Measurements from ENCODE around the gene SOWAHB. TPM values are rescaled to one million over a fixed set of nuclear protein-coding genes. Genes with fewer than 3 reads are reported as not detected.

Gene SOWAHB
- total RNA-seq, 8 experiments from 2014 or later, result 0.17 to 1.3 (median 0.33) TPM; not detected in 2

DNA sequence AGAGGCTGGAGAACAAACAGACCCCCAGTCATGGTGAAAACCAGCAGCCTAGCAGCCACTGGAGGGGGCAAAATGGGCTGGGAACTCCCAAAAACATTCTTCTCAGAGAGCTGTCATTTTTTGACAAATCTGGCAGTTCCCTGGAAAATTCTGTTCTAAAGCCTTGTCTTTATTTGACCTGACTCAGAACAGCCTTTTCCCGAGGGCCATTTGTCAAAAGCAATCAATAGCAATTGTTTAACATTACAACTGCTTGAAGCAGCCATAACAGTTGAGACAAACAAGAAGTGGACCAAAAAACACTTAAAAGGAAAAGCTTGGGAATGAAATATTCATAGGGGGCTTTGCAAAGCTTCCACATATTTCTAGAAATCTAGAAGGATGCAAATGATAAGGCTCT lies 39.6 kb downstream of the SOWAHB start:
- Histone ChIP-seq H3K4me3 (no peak overlapping the region), H3K4me1 (replicated peaks in 1 of 2) (peaks cover 32 to 34% of the 10 kb centered on the region in 2 donors), H3K27ac (no peak overlapping the region)
- ATAC-seq (replicated peaks in 6 of 8), result peak in 1 of 8 experiments; percentile 33
- WGBS, 10 experiments, result 0 to 20% (median 0%) methylated on average over 1 of the region's 1 CpG; no CpG with 5 or more reads in 3 of the 10 experiments
- in situ Hi-C loops (cut with MboI; ENCODE audit: low pct_unique_long_range_greater_than_20kb in 2 of 9, low sequenced_read_pairs in 9 of 9, unreplicated experiment in 9 of 9), result no loop called here

DNA sequence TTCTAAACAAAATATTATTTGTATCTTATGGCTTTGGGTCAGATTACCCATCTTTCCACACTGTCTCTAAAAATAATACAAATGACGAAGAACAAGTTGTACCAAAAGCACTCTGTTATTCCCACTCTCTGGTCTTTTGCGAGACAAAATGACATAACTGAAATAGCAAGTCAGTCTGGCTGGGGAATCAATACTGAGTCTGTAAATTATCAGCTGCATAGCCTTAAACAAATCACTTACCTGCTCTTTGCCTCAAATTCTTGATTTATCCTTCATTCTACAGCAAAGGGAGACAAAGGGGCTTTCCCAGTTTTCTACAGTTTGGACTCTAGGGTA lies 40.9 kb downstream of the SOWAHB start:
- Histone ChIP-seq H3K27ac (no peak overlapping the region), H3K4me3 (no peak overlapping the region), H3K4me1 (replicated peaks in 1 of 2) (peaks cover 32 to 34% of the 10 kb centered on the region in 2 donors)
- ATAC-seq (replicated peaks in 6 of 8), result peak in 2 of 8 experiments; percentile 3 to 6
- in situ Hi-C loops (cut with MboI; ENCODE audit: low pct_unique_long_range_greater_than_20kb in 2 of 9, low sequenced_read_pairs in 9 of 9, unreplicated experiment in 9 of 9), result no loop called here
- WGBS, 10 experiments, result 49 to 95% (median 77%) methylated on average over 1 to 2 of the region's 2 CpGs

DNA sequence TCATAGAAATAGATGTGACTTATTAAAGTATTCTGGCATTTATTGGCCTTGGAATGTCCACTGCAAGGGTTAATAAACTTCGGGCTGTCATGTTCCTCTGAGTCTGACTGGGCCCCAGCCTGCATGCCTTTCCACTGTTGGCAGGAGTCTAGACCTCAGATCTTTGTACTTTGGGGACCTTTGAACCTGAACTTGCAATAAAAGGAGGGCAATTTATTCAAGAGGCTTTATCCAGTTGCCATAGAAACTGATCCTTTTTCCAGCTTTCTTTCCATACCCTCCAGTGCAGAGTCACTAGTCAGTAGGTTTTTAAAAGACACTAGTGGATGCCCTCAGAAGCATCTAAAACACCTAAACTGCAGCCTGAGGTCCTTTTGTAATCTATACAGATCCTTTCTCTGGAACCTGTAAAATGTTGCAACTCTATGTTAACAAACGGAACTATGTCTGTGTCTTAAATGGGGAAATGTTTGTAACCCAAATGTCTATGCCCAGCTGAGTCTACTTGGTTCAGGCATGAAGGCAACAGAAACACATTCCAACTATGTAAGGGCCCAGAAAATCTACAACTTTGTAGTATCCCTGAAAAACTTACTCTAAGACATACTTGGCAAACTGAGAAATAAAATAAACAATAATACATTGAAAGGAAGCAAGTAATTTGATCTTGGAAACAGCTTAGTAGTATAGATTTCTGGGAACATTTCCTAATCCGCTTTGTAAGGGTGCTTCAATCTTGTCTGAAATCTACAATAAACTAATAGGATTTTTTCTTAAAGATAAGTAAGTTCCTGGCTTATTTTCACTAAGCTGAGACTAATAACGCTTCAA lies 41.5 kb downstream of the SOWAHB start:
- WGBS, 10 experiments, result 43 to 89% (median 67%) methylated on average over 2 to 4 of the region's 4 CpGs

DNA sequence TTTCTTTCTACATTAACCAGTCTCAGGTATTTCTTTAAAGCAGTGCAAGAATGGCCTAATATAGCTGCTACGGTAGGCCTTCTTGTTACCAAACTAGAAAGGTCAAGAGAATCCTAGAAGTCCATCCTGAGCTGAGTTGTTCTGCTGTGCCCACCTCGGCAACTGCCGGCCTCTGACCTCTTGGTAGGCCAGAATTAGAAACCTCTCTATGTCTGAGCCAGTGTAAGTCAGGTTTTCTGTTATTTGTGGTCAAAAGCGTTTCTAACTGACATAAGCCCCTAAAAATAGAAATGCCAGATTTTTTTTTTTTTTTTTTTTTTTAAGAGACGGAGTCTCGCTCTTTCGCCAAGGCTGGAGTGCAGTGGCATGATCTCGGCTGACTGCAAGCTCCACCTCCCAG lies 43.1 kb downstream of the SOWAHB start:
- no peak for ATAC-seq (replicated peaks in 6 of 8)
- no peak overlapping the region for H3K4me3 ChIP-seq
- peaks cover 32 to 34% of the 10 kb centered on the region in 2 donors for H3K4me1 ChIP-seq (replicated peaks in 1 of 2)
- no peak overlapping the region for H3K27ac ChIP-seq
- 78 to 100% (median 90%) methylated on average over 2 to 8 of the region's 8 CpGs; no CpG with 5 or more reads in 2 of the 10 experiments for WGBS, 10 experiments
- in situ Hi-C loops (cut with MboI; ENCODE audit: low pct_unique_long_range_greater_than_20kb in 2 of 9, low sequenced_read_pairs in 9 of 9, unreplicated experiment in 9 of 9), result no loop called here

More for the DNA sequence above, 41.5 kb downstream of the SOWAHB start:
- Histone ChIP-seq H3K4me1 (replicated peaks in 1 of 2) (peaks cover 32 to 34% of the 10 kb centered on the region in 2 donors), H3K27ac (peak overlapping the region in 1 of 2 donors; percentile 27), H3K4me3 (no peak overlapping the region)
- ATAC-seq (replicated peaks in 6 of 8), result peak in 5 of 8 experiments; percentile 74 to 92 (median 91)
- in situ Hi-C loops (cut with MboI; ENCODE audit: low pct_unique_long_range_greater_than_20kb in 2 of 9, low sequenced_read_pairs in 9 of 9, unreplicated experiment in 9 of 9), result no loop called here

DNA sequence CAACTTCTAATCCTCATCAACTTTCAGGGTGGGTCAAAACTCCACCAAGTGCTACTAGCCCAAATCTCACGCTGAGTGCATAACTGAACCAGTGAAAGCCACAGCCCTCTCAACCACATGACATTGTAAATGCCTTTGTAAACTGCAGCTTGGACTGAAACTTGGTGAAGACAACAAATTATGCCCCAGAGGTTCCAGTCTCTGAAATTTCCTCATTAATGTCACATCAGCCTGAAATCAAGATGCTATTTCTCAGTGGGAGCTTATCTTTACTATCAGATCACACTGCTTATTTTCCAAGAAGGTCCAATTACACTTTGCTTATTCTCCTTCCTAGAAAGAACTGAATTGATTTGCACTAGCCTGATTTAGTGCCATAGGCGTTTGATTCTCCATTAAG lies 46.6 kb downstream of the SOWAHB start:
- H3K4me3 ChIP-seq, result no peak overlapping the region
- in situ Hi-C loops (cut with MboI; ENCODE audit: low pct_unique_long_range_greater_than_20kb in 2 of 9, low sequenced_read_pairs in 9 of 9, unreplicated experiment in 9 of 9), result no loop called here
- WGBS, 10 experiments, result 20 to 100% (median 83%) methylated on average over 1 to 2 of the region's 2 CpGs; no CpG with 5 or more reads in 1 of the 10 experiments
- no peak for ATAC-seq (replicated peaks in 6 of 8)
- peaks cover 10 to 12% of the 10 kb centered on the region in 2 donors for H3K4me1 ChIP-seq (replicated peaks in 1 of 2)
- no peak overlapping the region for H3K27ac ChIP-seq

DNA sequence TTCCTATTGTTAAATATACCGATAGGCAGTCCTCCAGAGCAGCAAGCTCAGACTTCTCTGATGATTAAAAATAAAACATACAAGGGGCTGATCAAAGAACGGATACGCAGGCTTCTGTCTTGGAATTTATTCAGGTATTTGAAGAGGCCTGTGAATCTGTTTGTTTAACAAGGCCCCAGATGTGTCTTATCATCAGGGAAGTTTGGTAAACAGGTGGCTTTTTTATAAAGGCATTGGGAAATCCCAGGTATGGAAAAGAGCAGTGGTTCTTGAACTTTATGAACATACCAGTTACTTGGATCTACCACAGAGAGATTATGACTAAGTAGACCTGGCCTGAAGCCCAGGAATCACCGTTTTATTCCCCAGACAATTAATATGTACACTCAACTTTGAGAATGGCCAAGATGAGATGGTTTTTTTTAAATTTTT lies 47.9 kb downstream of the SOWAHB start:
- no peak for ATAC-seq (replicated peaks in 6 of 8)

More for the DNA sequence above, 47.9 kb downstream of the SOWAHB start:
- Histone ChIP-seq H3K27ac (no peak overlapping the region), H3K4me1 (replicated peaks in 1 of 2) (no peaks in the 10 kb centered on the region), H3K4me3 (no peak overlapping the region)
- in situ Hi-C loops (cut with MboI; ENCODE audit: low pct_unique_long_range_greater_than_20kb in 2 of 9, low sequenced_read_pairs in 9 of 9, unreplicated experiment in 9 of 9), result no loop called here
- 0 to 98% (median 61%) methylated on average over 1 to 4 of the region's 4 CpGs; no CpG with 5 or more reads in 3 of the 10 experiments for WGBS, 10 experiments

Other genes with a start within 250 kb of the SOWAHB start
- 100 to 1,000 TPM in 3 of 8 experiments, 10 to 100 TPM in 5; 71.4 to 318 (median 88.1) TPM for gene SEPTIN11, start 51.6 kb upstream of the SOWAHB start, total RNA-seq
- gene CCNI, start 177.8 kb upstream of the SOWAHB start, total RNA-seq, result 100 to 1,000 TPM in 7 of 8 experiments, 10 to 100 TPM in 1; 70.2 to 387 (median 250) TPM

Data from motor neuron (in vitro differentiated cells).